ENCODE results near the gene FABP6. TPM values are rescaled to one million over a fixed set of nuclear protein-coding genes. Genes with fewer than 3 reads are reported as not detected.
A peak's percentile ranks its signal among the peaks of the same experiment; 100 is the strongest.

Gene FABP6
- total RNA-seq, 3 donors from 2014 or later, result not detected

DNA sequence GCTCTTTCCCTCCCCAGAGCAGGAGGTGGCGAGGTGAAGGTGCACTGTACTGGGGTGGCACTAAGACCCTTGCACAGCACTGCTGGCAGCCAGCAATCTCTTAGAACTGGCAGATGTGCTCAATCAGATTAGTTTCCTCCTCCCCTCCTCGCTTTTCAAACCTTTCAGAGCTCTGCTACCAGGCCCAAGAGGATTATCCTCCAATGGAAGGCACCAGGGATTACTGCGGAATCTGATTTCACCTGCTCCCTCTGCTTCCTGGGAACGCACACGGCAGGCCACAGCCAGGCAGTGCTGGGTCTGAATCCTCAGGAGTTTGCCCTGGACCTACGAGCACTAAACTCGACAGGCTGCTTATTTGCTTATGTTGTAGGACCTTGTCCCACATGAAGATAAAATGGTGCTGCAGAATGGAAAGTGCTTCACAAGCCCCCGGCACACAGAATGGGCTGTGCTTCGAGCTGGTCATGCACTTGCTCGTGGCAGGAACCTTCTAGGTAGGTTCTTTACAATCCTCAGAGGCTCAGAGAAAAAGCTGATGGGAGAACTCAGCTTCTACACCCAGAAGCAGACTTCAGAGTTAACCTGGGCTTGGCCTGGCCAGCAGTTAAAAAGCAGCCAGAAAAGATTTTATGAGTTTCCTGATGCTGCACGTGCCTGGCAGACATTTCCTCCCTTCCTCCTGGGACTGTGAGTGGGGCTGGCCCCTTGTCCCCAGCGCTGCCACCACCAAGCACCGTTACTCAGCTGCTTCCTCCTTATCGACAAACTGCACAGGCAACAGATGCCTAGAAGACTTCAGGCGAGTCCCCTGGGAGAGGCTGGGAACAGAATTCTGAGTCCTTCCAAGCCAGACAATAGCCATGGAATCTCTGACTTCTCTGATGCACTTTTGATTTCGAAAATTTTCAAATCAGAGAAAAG, 33.1 kb downstream of the FABP6 start:
- H3K4me3 ChIP-seq, result no peak overlapping the region
- H3K27ac ChIP-seq, result no peak overlapping the region
- no peak for DNase-seq (ENCODE audit: low spot score in 2 of 2)
- no peaks in the 10 kb centered on the region for H3K9me3 ChIP-seq
- H3K36me3 ChIP-seq, result no peaks in the 10 kb centered on the region
- intact Hi-C loops (cut with DNase I; ENCODE audit: low total_unique reads), result no loop called here
- no peaks in the 10 kb centered on the region for H3K4me1 ChIP-seq
- TF ChIP-seq, protein P1, sequence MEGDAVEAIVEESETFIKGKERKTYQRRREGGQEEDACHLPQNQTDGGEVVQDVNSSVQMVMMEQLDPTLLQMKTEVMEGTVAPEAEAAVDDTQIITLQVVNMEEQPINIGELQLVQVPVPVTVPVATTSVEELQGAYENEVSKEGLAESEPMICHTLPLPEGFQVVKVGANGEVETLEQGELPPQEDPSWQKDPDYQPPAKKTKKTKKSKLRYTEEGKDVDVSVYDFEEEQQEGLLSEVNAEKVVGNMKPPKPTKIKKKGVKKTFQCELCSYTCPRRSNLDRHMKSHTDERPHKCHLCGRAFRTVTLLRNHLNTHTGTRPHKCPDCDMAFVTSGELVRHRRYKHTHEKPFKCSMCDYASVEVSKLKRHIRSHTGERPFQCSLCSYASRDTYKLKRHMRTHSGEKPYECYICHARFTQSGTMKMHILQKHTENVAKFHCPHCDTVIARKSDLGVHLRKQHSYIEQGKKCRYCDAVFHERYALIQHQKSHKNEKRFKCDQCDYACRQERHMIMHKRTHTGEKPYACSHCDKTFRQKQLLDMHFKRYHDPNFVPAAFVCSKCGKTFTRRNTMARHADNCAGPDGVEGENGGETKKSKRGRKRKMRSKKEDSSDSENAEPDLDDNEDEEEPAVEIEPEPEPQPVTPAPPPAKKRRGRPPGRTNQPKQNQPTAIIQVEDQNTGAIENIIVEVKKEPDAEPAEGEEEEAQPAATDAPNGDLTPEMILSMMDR (IDR thresholded peaks at IDR 0.05), result no peak
- TF ChIP-seq POLR2A (IDR thresholded peaks at IDR 0.05) (no peak), POLR2AphosphoS5 (IDR thresholded peaks at IDR 0.05) (no peak)
- no peaks in the 10 kb centered on the region for H3K27me3 ChIP-seq

DNA sequence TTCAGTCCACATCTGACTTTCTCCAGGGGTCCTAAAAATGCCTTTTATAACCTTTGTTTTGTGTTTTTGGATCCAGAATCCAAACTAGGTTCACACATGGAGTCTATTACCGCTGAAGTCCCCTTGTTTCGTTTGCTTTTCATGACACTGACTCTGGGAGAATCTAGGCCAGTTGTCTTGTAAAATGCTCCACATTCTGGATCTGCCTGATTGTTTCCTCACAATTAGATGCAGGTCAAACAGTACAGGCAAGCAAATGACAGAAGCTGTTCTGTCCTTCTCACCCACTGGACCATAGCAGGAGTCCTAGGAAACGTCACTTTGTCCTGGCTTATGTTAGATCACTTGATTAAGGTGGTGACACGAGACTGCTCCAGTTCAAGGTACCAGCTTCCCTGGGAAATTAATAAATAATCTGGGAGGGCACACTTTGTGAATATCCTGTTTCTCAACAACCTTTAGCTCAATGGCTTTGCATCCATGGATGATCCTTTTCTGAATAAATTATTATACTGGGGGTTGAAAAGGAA, 34.1 kb downstream of the FABP6 start:
- H3K27me3 ChIP-seq, result no peaks in the 10 kb centered on the region
- H3K27ac ChIP-seq, result no peak overlapping the region
- H3K4me1 ChIP-seq, result peaks cover under 1 to 2% of the 10 kb centered on the region in 2 donors
- H3K9me3 ChIP-seq, result no peaks in the 10 kb centered on the region
- intact Hi-C loops (cut with DNase I; ENCODE audit: low total_unique reads), result no loop called here
- TF ChIP-seq, protein P1 (IDR thresholded peaks at IDR 0.05), result no peak
- TF ChIP-seq POLR2A (IDR thresholded peaks at IDR 0.05) (no peak), POLR2AphosphoS5 (IDR thresholded peaks at IDR 0.05) (no peak)
- no peak overlapping the region for H3K4me3 ChIP-seq
- no peak for DNase-seq (ENCODE audit: low spot score in 2 of 2)
- H3K36me3 ChIP-seq, result no peaks in the 10 kb centered on the region

DNA sequence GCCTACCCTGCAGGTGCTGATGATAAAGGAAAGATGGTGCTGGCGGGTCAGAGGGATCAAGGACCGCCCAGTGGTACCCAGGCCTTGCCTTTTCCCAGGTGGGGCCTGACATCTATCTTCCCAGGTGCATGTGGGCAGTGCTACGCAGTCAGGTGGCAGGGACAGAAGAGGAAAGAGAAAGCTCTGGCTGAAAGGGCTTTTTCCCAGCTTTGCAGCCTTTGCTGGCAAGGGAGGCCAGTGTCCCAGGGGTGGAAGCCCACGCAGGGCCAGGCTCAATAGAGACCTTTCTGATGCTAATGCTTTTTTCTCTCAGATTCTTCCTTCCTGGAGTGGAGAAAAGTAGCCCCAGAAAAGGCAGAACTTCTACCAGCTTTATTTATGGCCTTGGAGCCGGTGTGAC, 36.7 kb downstream of the FABP6 start:
- Histone ChIP-seq H3K27me3 (no peaks in the 10 kb centered on the region), H3K27ac (no peak overlapping the region), H3K4me1 (peaks cover 7 to 8% of the 10 kb centered on the region in 2 donors), H3K4me3 (no peak overlapping the region), H3K9me3 (no peaks in the 10 kb centered on the region), H3K36me3 (no peaks in the 10 kb centered on the region)
- TF ChIP-seq, protein P1 (IDR thresholded peaks at IDR 0.05), result no peak
- TF ChIP-seq POLR2A (IDR thresholded peaks at IDR 0.05) (no peak), POLR2AphosphoS5 (IDR thresholded peaks at IDR 0.05) (no peak)
- no peak for DNase-seq (ENCODE audit: low spot score in 2 of 2)
- intact Hi-C loops (cut with DNase I; ENCODE audit: low total_unique reads), result no loop called here

DNA sequence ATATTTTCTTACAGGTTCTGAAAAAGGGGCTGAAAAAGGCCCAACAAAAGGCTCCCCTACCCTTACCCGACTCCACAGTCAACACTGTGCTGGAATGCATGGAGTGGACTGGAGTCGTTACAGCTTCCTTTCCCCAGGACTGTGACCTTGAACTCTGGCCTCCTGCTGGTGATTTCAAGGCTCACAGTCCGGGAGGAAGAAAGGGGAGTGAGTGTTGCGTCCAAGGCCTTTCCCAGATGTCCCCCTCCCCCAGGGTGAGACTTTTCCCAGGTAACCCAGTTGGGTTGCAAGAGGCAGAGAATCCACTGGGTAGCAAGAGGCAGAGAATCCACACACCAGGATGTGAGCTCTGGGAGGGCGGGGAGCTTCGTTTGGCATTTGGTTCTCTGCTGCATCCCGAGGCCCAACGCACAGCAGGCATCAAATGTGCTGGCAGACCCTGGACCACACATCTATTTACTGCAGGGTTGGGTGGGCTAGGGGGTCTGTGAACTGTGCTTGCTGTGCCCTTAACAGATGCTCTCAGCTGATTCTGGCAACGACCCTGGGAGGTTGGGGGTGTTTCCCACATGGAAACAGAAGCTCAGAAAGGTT, 37.5 kb downstream of the FABP6 start:
- no peaks in the 10 kb centered on the region for H3K27me3 ChIP-seq
- no peaks in the 10 kb centered on the region for H3K9me3 ChIP-seq
- H3K4me1 ChIP-seq, result peaks cover 8 to 15% of the 10 kb centered on the region in 2 donors
- H3K36me3 ChIP-seq, result no peaks in the 10 kb centered on the region
- TF ChIP-seq, protein P1 (IDR thresholded peaks at IDR 0.05), result no peak
- TF ChIP-seq POLR2A (IDR thresholded peaks at IDR 0.05), result no peak
- TF ChIP-seq POLR2AphosphoS5 (IDR thresholded peaks at IDR 0.05), result no peak
- H3K4me3 ChIP-seq, result no peak overlapping the region
- DNase-seq (ENCODE audit: low spot score in 2 of 2), result no peak
- H3K27ac ChIP-seq, result no peak overlapping the region
- intact Hi-C loops (cut with DNase I; ENCODE audit: low total_unique reads), result no loop called here

DNA sequence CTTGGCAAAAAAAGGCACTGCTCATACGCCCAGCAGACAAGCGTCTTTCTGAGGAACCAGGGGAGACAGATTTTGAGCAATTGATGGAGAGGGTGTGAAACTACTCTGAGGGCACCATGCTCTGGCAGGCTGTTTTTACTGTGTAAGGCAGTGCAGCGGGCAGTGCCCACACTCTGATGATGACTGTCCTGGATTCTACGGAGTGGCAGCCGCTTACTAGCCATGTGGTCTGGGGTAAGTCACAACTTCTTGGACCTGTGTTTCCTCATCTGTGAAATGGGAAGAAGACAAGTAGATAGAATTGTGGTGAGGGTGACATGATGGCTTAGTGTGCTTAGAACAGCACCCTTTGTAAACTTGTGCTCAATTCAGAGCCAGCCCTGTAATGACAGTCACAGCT, 38.8 kb downstream of the FABP6 start:
- intact Hi-C loops (cut with DNase I; ENCODE audit: low total_unique reads), result no loop called here
- peak overlapping the region; percentile 83 to 88 for H3K27ac ChIP-seq
- DNase-seq (ENCODE audit: low spot score in 2 of 2), result no peak

More for the DNA sequence above, 38.8 kb downstream of the FABP6 start:
- peaks cover 8 to 15% of the 10 kb centered on the region in 2 donors for H3K4me1 ChIP-seq
- no peaks in the 10 kb centered on the region for H3K27me3 ChIP-seq
- H3K4me3 ChIP-seq, result no peak overlapping the region
- TF ChIP-seq, protein P1 (IDR thresholded peaks at IDR 0.05), result no peak
- TF ChIP-seq POLR2A (IDR thresholded peaks at IDR 0.05) (no peak), POLR2AphosphoS5 (IDR thresholded peaks at IDR 0.05) (no peak)
- no peaks in the 10 kb centered on the region for H3K36me3 ChIP-seq
- H3K9me3 ChIP-seq, result no peaks in the 10 kb centered on the region
